Hepatocyte (in vitro differentiated cells): Measurements from ENCODE around the gene AQP12B. TPM values are rescaled to one million over a fixed set of nuclear protein-coding genes. Genes with fewer than 3 reads are reported as not detected.

Experiments
- DNase-seq: peaks from one replicate; pipeline ENCODE4 v3.0.0-alpha.2; 2016; ENCODE audit warnings: low spot score
- H2AFZ ChIP-seq: fragments of 200-600 bp; sonication (generic); 2 replicates; pipeline ENCODE4 v1.6.0; 2016; ENCODE audit warnings: antibody characterized with exemption, mild to moderate bottlenecking
- H3K27ac ChIP-seq: fragments of 200-600 bp; sonication (generic); 2 replicates; pipeline ENCODE4 v1.5.1; 2016; ENCODE audit warnings: mild to moderate bottlenecking
- H3K27me3 ChIP-seq: fragments of 200-600 bp; sonication (generic); 2 replicates; pipeline ENCODE4 v1.6.1; 2016
- H3K36me3 ChIP-seq: fragments of 200-600 bp; sonication (generic); replicated peaks from 2 replicates; pipeline ENCODE4 v1.5.1; 2016; ENCODE audit warnings: low read depth; ENCODE audit not compliant: insufficient read depth
- H3K4me1 ChIP-seq: fragments of 200-600 bp; sonication (generic); 2 replicates; pipeline ENCODE4 v1.5.1; 2016; ENCODE audit warnings: mild to moderate bottlenecking, moderate library complexity; ENCODE audit not compliant: insufficient read depth
- H3K4me2 ChIP-seq: fragments of 200-600 bp; sonication (generic); 2 replicates; pipeline ENCODE4 v1.6.0; 2016
- H3K4me3 ChIP-seq: fragments of 200-600 bp; sonication (generic); 2 replicates; pipeline ENCODE4 v1.5.1; 2016; ENCODE audit warnings: mild to moderate bottlenecking
- H3K79me2 ChIP-seq: fragments of 200-600 bp; sonication (generic); 2 replicates; pipeline ENCODE4 v1.6.0; 2017; ENCODE audit warnings: mild to moderate bottlenecking
- H3K9me2 ChIP-seq: fragments of 200-600 bp; sonication (generic); replicated peaks from 2 replicates; pipeline ENCODE4 v1.6.0; 2017; ENCODE audit warnings: mild to moderate bottlenecking; ENCODE audit not compliant: insufficient read depth
- H3K9me3 ChIP-seq: fragments of 200-600 bp; sonication (generic); 2 replicates; pipeline ENCODE4 v1.5.1; 2016; ENCODE audit warnings: low read depth, mild to moderate bottlenecking
- H4K20me1 ChIP-seq: fragments of 200-600 bp; sonication (generic); 2 replicates; pipeline ENCODE4 v1.6.0; 2016; ENCODE audit warnings: mild to moderate bottlenecking; ENCODE audit not compliant: insufficient read depth, poor library complexity, severe bottlenecking
- CTCF ChIP-seq: fragments of 200-600 bp; sonication (generic); IDR thresholded peaks from 2 replicates; pipeline ENCODE4 v1.5.1; 2016; ENCODE audit warnings: antibody characterized with exemption, mild to moderate bottlenecking; ENCODE audit not compliant: poor library complexity
- EZH2 ChIP-seq: fragments of 200-600 bp; sonication (generic); IDR thresholded peaks from 2 replicates; pipeline ENCODE4 v1.6.1; 2016; ENCODE audit warnings: antibody characterized with exemption, mild to moderate bottlenecking, borderline replicate concordance
- EZH2phosphoT487 ChIP-seq: fragments of 200-600 bp; sonication (generic); IDR thresholded peaks from one replicate; pipeline ENCODE4 v1.6.1; 2018; ENCODE audit warnings: antibody characterized with exemption, mild to moderate bottlenecking, low read depth, moderate library complexity; ENCODE audit not compliant: unreplicated experiment, severe bottlenecking
- WGBS: methylation state at CpG from one replicate; pipeline ENCODE4 v1.1.6; 2016; ENCODE audit warnings: low lambda C conversion rate; ENCODE audit errors: missing lambda C conversion rate; 5-methylcytosine and 5-hydroxymethylcytosine counted together
- polyA plus RNA-seq: library from polyadenylated mRNA; unstranded; fragments of >200 nt; fragmentation: Nextera tagmentation; extraction: Ambion mirVana; gene quantifications from 2 replicates; pipeline ENCODE4 v1.2.1, GENCODE V29; 2016
- total RNA-seq: library from RNA; depleted of rRNA; stranded (reverse); fragments of >200 nt; gene quantifications from 2 replicates; pipeline ENCODE4 v1.2.3, GENCODE V29; 2014

The AQP12B gene
- total and polyA plus RNA-seq, 2 experiments from 2014 or later: 0.53 TPM; not detected in 1

GRCh38 chr2:240672701-240673190, 9.9 kb downstream of the AQP12B start:
- TF ChIP-seq EZH2phosphoT487: no peak
- TF ChIP-seq EZH2: no peak
- no peak for TF ChIP-seq CTCF
- no peak overlapping the region for H3K27ac ChIP-seq
- no peak for DNase-seq
- H3K4me1 ChIP-seq: no peaks in the 10 kb centered on the region
- no peaks in the 10 kb centered on the region for H4K20me1 ChIP-seq
- H3K9me2 ChIP-seq: no peaks in the 10 kb centered on the region
- WGBS: 90% methylated on average over 34 of the region's 55 CpGs
- H3K4me2 ChIP-seq: no peak overlapping the region
- no peak overlapping the region for H3K4me3 ChIP-seq
- H3K79me2 ChIP-seq: no peaks in the 10 kb centered on the region
- peaks cover 14% of the 10 kb centered on the region for H3K27me3 ChIP-seq
- no peaks in the 10 kb centered on the region for H3K9me3 ChIP-seq
- no peaks in the 10 kb centered on the region for H3K36me3 ChIP-seq
- H2AFZ ChIP-seq: no peak overlapping the region

- H3K27me3 ChIP-seq: peaks cover 14% of the 10 kb centered on the region
- no peaks in the 10 kb centered on the region for H3K9me3 ChIP-seq
- 96% methylated on average over 28 of the region's 46 CpGs for WGBS
- no peaks in the 10 kb centered on the region for H4K20me1 ChIP-seq
- H3K27ac ChIP-seq: no peak overlapping the region
- H3K79me2 ChIP-seq: no peaks in the 10 kb centered on the region
- no peaks in the 10 kb centered on the region for H3K36me3 ChIP-seq
- TF ChIP-seq EZH2: no peak
- H3K4me1 ChIP-seq: no peaks in the 10 kb centered on the region
- H3K4me3 ChIP-seq: no peak overlapping the region
- no peak overlapping the region for H3K4me2 ChIP-seq
- H2AFZ ChIP-seq: no peak overlapping the region
- no peak for DNase-seq
- H3K9me2 ChIP-seq: no peaks in the 10 kb centered on the region
Measured at GRCh38 chr2:240672076-240672700, 10.5 kb downstream of the AQP12B start.

- Histone ChIP-seq H2AFZ (no peak overlapping the region), H3K79me2 (no peaks in the 10 kb centered on the region), H4K20me1 (no peaks in the 10 kb centered on the region), H3K4me1 (no peaks in the 10 kb centered on the region), H3K4me3 (no peak overlapping the region), H3K4me2 (no peak overlapping the region), H3K36me3 (no peaks in the 10 kb centered on the region), H3K27ac (no peak overlapping the region), H3K27me3 (peaks cover 18% of the 10 kb centered on the region), H3K9me3 (no peaks in the 10 kb centered on the region), H3K9me2 (no peaks in the 10 kb centered on the region)
- WGBS: 51% methylated on average over 4 of the region's 4 CpGs
- DNase-seq: no peak
- no peak for TF ChIP-seq EZH2
- no peak for TF ChIP-seq EZH2phosphoT487
- TF ChIP-seq CTCF: no peak
Measured at GRCh38 chr2:240670950-240671349, 11.7 kb downstream of the AQP12B start.

- H4K20me1 ChIP-seq: no peaks in the 10 kb centered on the region
- H3K4me3 ChIP-seq: no peak overlapping the region
- no peaks in the 10 kb centered on the region for H3K79me2 ChIP-seq
- H3K9me2 ChIP-seq: no peaks in the 10 kb centered on the region
- peaks cover 18% of the 10 kb centered on the region for H3K27me3 ChIP-seq
- DNase-seq: no peak
- H2AFZ ChIP-seq: no peak overlapping the region
- 70% methylated on average over 7 of the region's 7 CpGs for WGBS
- H3K9me3 ChIP-seq: no peaks in the 10 kb centered on the region
- no peak overlapping the region for H3K27ac ChIP-seq
- TF ChIP-seq EZH2phosphoT487: no peak
- no peaks in the 10 kb centered on the region for H3K36me3 ChIP-seq
- no peaks in the 10 kb centered on the region for H3K4me1 ChIP-seq
- no peak overlapping the region for H3K4me2 ChIP-seq
Measured at GRCh38 chr2:240670402-240670801, 12.3 kb downstream of the AQP12B start.
